ENCODE measurements around the gene TMEM198. TPM values are rescaled to one million over a fixed set of nuclear protein-coding genes. Genes with fewer than 3 reads are reported as not detected.

The TMEM198 gene
- polyA plus RNA-seq, 1 donor from 2014 or later, result 44.0 TPM

GRCh38 chr2:219514836-219515235 lies 29.0 kb upstream of the TMEM198 start:
- Histone ChIP-seq H3K9me2 (ENCODE audit: insufficient read depth, low read length) (no peaks in the 10 kb centered on the region), H2AFZ (ENCODE audit: low read depth, low read length) (no peak overlapping the region), H3K9me3 (ENCODE audit: low read length) (no peaks in the 10 kb centered on the region), H3K27me3 (ENCODE audit: insufficient read depth, low read depth, low read length) (no peaks in the 10 kb centered on the region), H3K27ac (ENCODE audit: low read length) (no peak overlapping the region), H3K36me3 (ENCODE audit: insufficient read depth, low read length) (no peaks in the 10 kb centered on the region), H3F3A (ENCODE audit: insufficient read depth, low read length, poor library complexity, severe bottlenecking) (no peaks in the 10 kb centered on the region), H3K4me2 (ENCODE audit: low read length) (no peak overlapping the region), H3K9ac (ENCODE audit: low read length) (peak overlapping the region; percentile 59), H3K79me2 (replicated peaks; ENCODE audit: insufficient read depth, low read length) (no peaks in the 10 kb centered on the region), H3K4me3 (ENCODE audit: low read length) (peak overlapping the region; percentile 59), H4K20me1 (ENCODE audit: insufficient read depth) (no peaks in the 10 kb centered on the region)
- TF ChIP-seq EZH2 (IDR thresholded peaks at IDR 0.05; ENCODE audit: borderline replicate concordance, insufficient read depth, low read length, poor library complexity, severe bottlenecking) (no peak), EP300 (conservative IDR thresholded peaks at IDR 0.05; ENCODE audit: poor library complexity, severe bottlenecking) (no peak), SMC3 (conservative IDR thresholded peaks at IDR 0.05; ENCODE audit: poor library complexity) (no peak), MXI1 (conservative IDR thresholded peaks at IDR 0.05; ENCODE audit: poor library complexity, severe bottlenecking) (no peak), CTCF (IDR thresholded peaks at IDR 0.05; ENCODE audit: poor library complexity, severe bottlenecking) (no peak), REST (IDR thresholded peaks at IDR 0.05; ENCODE audit: borderline replicate concordance) (no peak), RAD21 (conservative IDR thresholded peaks at IDR 0.05) (no peak), POLR2AphosphoS5 (IDR thresholded peaks at IDR 0.05) (no peak), TAF1 (IDR thresholded peaks at IDR 0.05; ENCODE audit: low read depth) (no peak)

- no peak overlapping the region for H3K4me2 ChIP-seq (ENCODE audit: low read length)
- TF ChIP-seq EP300 (conservative IDR thresholded peaks at IDR 0.05; ENCODE audit: poor library complexity, severe bottlenecking) (no peak), EZH2 (IDR thresholded peaks at IDR 0.05; ENCODE audit: borderline replicate concordance, insufficient read depth, low read length, poor library complexity, severe bottlenecking) (no peak), RAD21 (conservative IDR thresholded peaks at IDR 0.05) (no peak)
- H2AFZ ChIP-seq (ENCODE audit: low read depth, low read length), result no peak overlapping the region
- H3K4me3 ChIP-seq (ENCODE audit: low read length), result no peak overlapping the region
- no peaks in the 10 kb centered on the region for H4K20me1 ChIP-seq (ENCODE audit: insufficient read depth)
- H3K79me2 ChIP-seq (replicated peaks; ENCODE audit: insufficient read depth, low read length), result no peaks in the 10 kb centered on the region
- no peaks in the 10 kb centered on the region for H3F3A ChIP-seq (ENCODE audit: insufficient read depth, low read length, poor library complexity, severe bottlenecking)
- H3K9me3 ChIP-seq (ENCODE audit: low read length), result no peaks in the 10 kb centered on the region
- H3K36me3 ChIP-seq (ENCODE audit: insufficient read depth, low read length), result no peaks in the 10 kb centered on the region
- H3K9me2 ChIP-seq (ENCODE audit: insufficient read depth, low read length), result no peaks in the 10 kb centered on the region
- H3K27me3 ChIP-seq (ENCODE audit: insufficient read depth, low read depth, low read length), result no peaks in the 10 kb centered on the region
- no peak overlapping the region for H3K27ac ChIP-seq (ENCODE audit: low read length)
- no peak overlapping the region for H3K9ac ChIP-seq (ENCODE audit: low read length)
These were observed 27.8 kb upstream of the TMEM198 start for GRCh38 chr2:219515874-219516629.
